Type B pancreatic cell (in vitro differentiated cells): ENCODE data around the gene DNAJC15. TPM values are rescaled to one million over a fixed set of nuclear protein-coding genes. Genes with fewer than 3 reads are reported as not detected.
"Not testable (repeated sequence)": the region's sequence is repeated elsewhere in the genome, so short reads cannot be mapped to it uniquely, and the experiment has no call there.

Experiments
- DNase-seq: peaks from one replicate; pipeline ENCODE4 v3.0.0; 2021; ENCODE audit warnings: mixed read lengths; ENCODE audit not compliant: unreplicated experiment; ENCODE audit errors: extremely low spot score
- H3K27ac Mint-ChIP-seq: 2 replicates; pipeline ENCODE4 v1.8.0; 2021; ENCODE audit warnings: mild to moderate bottlenecking, mixed read lengths
- H3K27me3 Mint-ChIP-seq: 2 replicates; pipeline ENCODE4 v1.8.0; 2021; ENCODE audit warnings: mixed read lengths
- H3K36me3 Mint-ChIP-seq: 2 replicates; pipeline ENCODE4 v1.8.0; 2021; ENCODE audit warnings: mixed read lengths
- H3K4me1 Mint-ChIP-seq: one replicate; pipeline ENCODE4 v1.8.0; 2021; ENCODE audit warnings: mixed read lengths; ENCODE audit not compliant: unreplicated experiment
- H3K4me3 Mint-ChIP-seq: 2 replicates; pipeline ENCODE4 v1.8.0; 2021; ENCODE audit warnings: mild to moderate bottlenecking, mixed read lengths
- H3K9me3 Mint-ChIP-seq: 2 replicates; pipeline ENCODE4 v1.8.0; 2021; ENCODE audit warnings: mixed read lengths
- CTCF ChIP-seq: fragments of 200-600 bp; sonication (generic); conservative IDR thresholded peaks from 2 replicates; pipeline ENCODE4 v1.5.0; 2021; ENCODE audit warnings: antibody characterized with exemption, mild to moderate bottlenecking
- total RNA-seq: library from RNA; stranded (reverse); gene quantifications from 2 replicates; pipeline ENCODE4 v1.2.1, GENCODE V29; 2021; ENCODE audit warnings: low replicate concordance

The DNAJC15 gene
- total RNA-seq, 1 donor from 2014 or later = 19.7 TPM

DNA sequence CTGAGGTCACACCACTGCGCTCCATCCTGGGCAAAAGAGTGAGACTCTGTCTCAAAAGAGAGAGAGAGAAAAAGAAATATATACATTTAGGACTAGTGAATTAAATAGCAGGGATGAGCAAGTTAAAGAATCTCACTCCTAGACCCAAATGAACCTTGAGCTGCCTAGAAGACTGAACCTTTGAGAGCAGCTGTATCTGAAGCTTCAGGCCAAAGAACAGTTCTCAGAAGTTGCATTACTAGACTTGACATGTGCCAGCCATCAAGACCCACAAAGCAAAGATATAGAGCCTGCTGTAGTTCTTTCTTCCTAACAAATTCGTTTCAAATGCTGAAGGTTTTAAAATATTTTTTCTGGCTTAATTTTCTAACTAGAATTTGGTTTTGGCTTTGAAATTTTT is 16.6 kb downstream of the DNAJC15 start:
- Mint-ChIP-seq H3K27me3 (no peaks in the 10 kb centered on the region), H3K27ac (peak overlapping the region; percentile 30), H3K4me3 (no peak overlapping the region), H3K4me1 (peaks cover 46% of the 10 kb centered on the region), H3K9me3 (peaks cover 5% of the 10 kb centered on the region), H3K36me3 (peaks cover 36% of the 10 kb centered on the region)
- TF ChIP-seq CTCF = no peak
- no peak for DNase-seq

GRCh38 chr13:43040581-43041368 is 17.4 kb downstream of the DNAJC15 start:
- Mint-ChIP-seq H3K36me3 (peaks cover 35% of the 10 kb centered on the region), H3K27ac (peak overlapping the region; percentile 67), H3K4me1 (peaks cover 45% of the 10 kb centered on the region)
- H3K27me3 Mint-ChIP-seq, H3K4me3 Mint-ChIP-seq, DNase-seq, H3K9me3 Mint-ChIP-seq: not testable (repeated sequence)

- peak overlapping the region; percentile 6 for H3K27ac Mint-ChIP-seq
- H3K9me3 Mint-ChIP-seq = peaks cover 5% of the 10 kb centered on the region
- no peak for TF ChIP-seq CTCF
- H3K36me3 Mint-ChIP-seq = peaks cover 39% of the 10 kb centered on the region
- H3K27me3 Mint-ChIP-seq = no peaks in the 10 kb centered on the region
- no peak for DNase-seq
- H3K4me1 Mint-ChIP-seq = peaks cover 45% of the 10 kb centered on the region
- H3K4me3 Mint-ChIP-seq = peak overlapping the region; percentile 9
These were observed 18.1 kb downstream of the DNAJC15 start for GRCh38 chr13:43041369-43041921.

GRCh38 chr13:43042410-43042921 is 19.1 kb downstream of the DNAJC15 start:
- Mint-ChIP-seq H3K27me3 (no peaks in the 10 kb centered on the region), H3K4me1 (peaks cover 41% of the 10 kb centered on the region), H3K36me3 (peaks cover 43% of the 10 kb centered on the region), H3K4me3 (no peak overlapping the region), H3K9me3 (peaks cover 5% of the 10 kb centered on the region), H3K27ac (peak overlapping the region; percentile 9)
- no peak for TF ChIP-seq CTCF
- DNase-seq = no peak

GRCh38 chr13:43044720-43045301 is 21.4 kb downstream of the DNAJC15 start:
- H3K9me3 Mint-ChIP-seq = peaks cover 5% of the 10 kb centered on the region
- peaks cover 46% of the 10 kb centered on the region for H3K36me3 Mint-ChIP-seq
- H3K27ac Mint-ChIP-seq = peak overlapping the region; percentile 91
- DNase-seq = no peak
- TF ChIP-seq CTCF = no peak
- no peaks in the 10 kb centered on the region for H3K27me3 Mint-ChIP-seq
- H3K4me1 Mint-ChIP-seq = peaks cover 37% of the 10 kb centered on the region
- H3K4me3 Mint-ChIP-seq = peak overlapping the region; percentile 67

DNA sequence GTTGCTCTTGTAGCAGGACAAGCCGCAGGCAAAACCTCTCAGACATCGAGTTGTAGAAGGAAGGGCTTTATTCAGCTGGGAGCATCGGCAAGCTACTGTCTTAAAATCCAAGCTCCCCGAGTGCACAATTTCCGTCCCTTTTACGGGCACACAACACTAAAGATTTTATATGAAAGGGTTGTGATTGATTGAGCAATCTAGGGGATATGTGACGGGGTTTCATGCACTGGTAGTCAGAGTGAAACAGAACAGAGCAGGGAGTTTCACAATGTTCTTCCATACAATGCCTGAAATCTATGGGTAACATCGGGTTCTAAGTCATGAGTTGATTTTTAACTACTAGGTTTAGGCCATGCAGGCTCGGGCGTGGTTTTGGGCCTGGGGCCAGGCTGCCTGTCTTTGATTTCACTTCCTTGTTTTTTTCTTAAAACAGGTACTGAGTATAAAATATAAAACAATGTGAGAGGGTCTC is 22.0 kb downstream of the DNAJC15 start:
- DNase-seq, H3K27me3 Mint-ChIP-seq, H3K9me3 Mint-ChIP-seq: not testable (repeated sequence)
- Mint-ChIP-seq H3K4me3 (peak overlapping the region; percentile 67), H3K27ac (peak overlapping the region; percentile 91), H3K36me3 (peaks cover 41% of the 10 kb centered on the region), H3K4me1 (peaks cover 32% of the 10 kb centered on the region)
